Liver (tissue), 9 donors: ENCODE measurements around the gene VWCE. TPM values are rescaled to one million over a fixed set of nuclear protein-coding genes. Genes with fewer than 3 reads are reported as not detected.

ENCODE experiments used
- DNase-seq: peaks from one replicate; pipeline ENCODE4 v3.0.0-alpha.2; 2017; ENCODE audit warnings: low spot score
- H3K27ac ChIP-seq, 2 donors: one replicate each; pipeline ENCODE4 v1.7.0; 2013; ENCODE audit warnings: inconsistent platforms in 2 of 2, low read length in 2 of 2, control low read depth in 1 of 2, low read depth in 1 of 2, mild to moderate bottlenecking in 1 of 2
- H3K27me3 ChIP-seq, 4 donors: one replicate each; pipeline versions ENCODE4 v1.6.1 to v1.7.0; 2013; ENCODE audit warnings: low read length in 3 of 4, inconsistent platforms in 1 of 4, mild to moderate bottlenecking in 1 of 4, moderate library complexity in 1 of 4; ENCODE audit not compliant: control insufficient read depth in 4 of 4, insufficient read depth in 4 of 4
- H3K36me3 ChIP-seq, 4 donors: one replicate each; pipeline versions ENCODE4 v1.6.1 to v1.7.0; 2013; ENCODE audit warnings: low read length in 3 of 4, mild to moderate bottlenecking in 3 of 4, low read depth in 1 of 4, moderate library complexity in 1 of 4; ENCODE audit not compliant: control insufficient read depth in 4 of 4, insufficient read depth in 3 of 4
- H3K4me1 ChIP-seq, 4 donors: one replicate each; pipeline versions ENCODE4 v1.6.1 to v1.7.0; 2013; ENCODE audit warnings: low read length in 3 of 4, mild to moderate bottlenecking in 3 of 4, moderate library complexity in 1 of 4; ENCODE audit not compliant: control insufficient read depth in 4 of 4, insufficient read depth in 4 of 4
- H3K4me3 ChIP-seq, 3 donors: one replicate each; pipeline versions ENCODE4 v1.6.1 to v1.7.0; 2013; ENCODE audit warnings: low read length in 3 of 3, control low read depth in 1 of 3, low read depth in 1 of 3, mild to moderate bottlenecking in 1 of 3
- H3K9ac ChIP-seq, 2 donors: one replicate each; pipeline ENCODE4 v1.7.0; 2013; ENCODE audit warnings: low read length in 2 of 2, mild to moderate bottlenecking in 2 of 2, moderate library complexity in 2 of 2, control low read depth in 1 of 2, low read depth in 1 of 2
- H3K9me3 ChIP-seq, 4 donors: one replicate each; pipeline versions ENCODE4 v1.6.1 to v1.7.0; 2013; ENCODE audit warnings: low read length in 3 of 4; ENCODE audit not compliant: control insufficient read depth in 4 of 4
- ATF3 ChIP-seq: IDR thresholded peaks from 2 replicates; pipeline ENCODE4 v1.6.1; 2016; ENCODE audit warnings: antibody characterized with exemption
- FOXA1 ChIP-seq: IDR thresholded peaks from 2 replicates; pipeline ENCODE4 v1.6.1; 2016; ENCODE audit warnings: antibody characterized with exemption
- GABPA ChIP-seq, 2 donors: IDR thresholded peaks in 1 of 2; conservative IDR thresholded peaks in 1 of 2; 2 replicates each; pipeline ENCODE4 v1.6.1; 2016; ENCODE audit warnings: antibody characterized with exemption in 2 of 2, mild to moderate bottlenecking in 1 of 2, moderate library complexity in 1 of 2
- NR2F2 ChIP-seq: IDR thresholded peaks from 2 replicates; pipeline ENCODE4 v1.6.1; 2016; ENCODE audit warnings: antibody characterized with exemption
- RAD21 ChIP-seq, 2 donors: IDR thresholded peaks; 2 replicates each; pipeline ENCODE4 v1.6.1; 2016; ENCODE audit warnings: antibody characterized with exemption in 2 of 2, mild to moderate bottlenecking in 2 of 2
- REST ChIP-seq: IDR thresholded peaks from 2 replicates; pipeline ENCODE4 v1.6.1; 2016; ENCODE audit warnings: antibody characterized with exemption, mild to moderate bottlenecking
- RXRA ChIP-seq, 2 donors: IDR thresholded peaks; 2 replicates each; pipeline ENCODE4 v1.6.1; 2017 to 2018; ENCODE audit warnings: antibody characterized with exemption in 2 of 2, mild to moderate bottlenecking in 1 of 2
- TAF1 ChIP-seq: conservative IDR thresholded peaks from 2 replicates; pipeline ENCODE4 v1.6.1; 2016; ENCODE audit warnings: antibody characterized with exemption, mild to moderate bottlenecking
- ZBTB33 ChIP-seq: IDR thresholded peaks from 2 replicates; pipeline ENCODE4 v1.6.1; 2016; ENCODE audit warnings: antibody characterized with exemption
- WGBS: extraction: QIAGEN DNeasy Blood & Tissue Kit; methylation state at CpG from one replicate; pipeline ENCODE4 v1.1.7; 2013; 5-methylcytosine and 5-hydroxymethylcytosine counted together
- polyA plus RNA-seq, 2 donors: library from polyadenylated mRNA; stranded (reverse) in 1 of 2; unstranded in 1 of 2; fragments of 200-250 nt in 1 of 2; fragments of >200 nt in 1 of 2; fragmentation: Nextera tagmentation in 1 of 2; extraction: Ambion mirVana in 1 of 2; gene quantifications; one replicate each; pipeline versions ENCODE4 v1.2.1 to v1.2.3, GENCODE V29; 2013 to 2015
- total RNA-seq, 2 donors: library from RNA; depleted of rRNA; stranded (reverse); fragments of >200 nt; gene quantifications; one replicate each; pipeline ENCODE4 v1.2.3, GENCODE V29; 2014
- TF ChIP-seq, protein P1 (sequence below): fragments of 150-350 bp; IDR thresholded peaks from 2 replicates; pipeline ENCODE4 v1.5.1; 2017; ENCODE audit warnings: improper control_type of control experiment, low read depth, low read length; ENCODE audit not compliant: missing input control
- donor health status: healthy.
- donor health status: healthy.
- donor health status: healthy.
- donor health status: healthy.
- donor health status: healthy.

Gene VWCE
- total and polyA plus RNA-seq, 4 donors, result 1.9 to 6.0 (median 2.7) TPM

DNA sequence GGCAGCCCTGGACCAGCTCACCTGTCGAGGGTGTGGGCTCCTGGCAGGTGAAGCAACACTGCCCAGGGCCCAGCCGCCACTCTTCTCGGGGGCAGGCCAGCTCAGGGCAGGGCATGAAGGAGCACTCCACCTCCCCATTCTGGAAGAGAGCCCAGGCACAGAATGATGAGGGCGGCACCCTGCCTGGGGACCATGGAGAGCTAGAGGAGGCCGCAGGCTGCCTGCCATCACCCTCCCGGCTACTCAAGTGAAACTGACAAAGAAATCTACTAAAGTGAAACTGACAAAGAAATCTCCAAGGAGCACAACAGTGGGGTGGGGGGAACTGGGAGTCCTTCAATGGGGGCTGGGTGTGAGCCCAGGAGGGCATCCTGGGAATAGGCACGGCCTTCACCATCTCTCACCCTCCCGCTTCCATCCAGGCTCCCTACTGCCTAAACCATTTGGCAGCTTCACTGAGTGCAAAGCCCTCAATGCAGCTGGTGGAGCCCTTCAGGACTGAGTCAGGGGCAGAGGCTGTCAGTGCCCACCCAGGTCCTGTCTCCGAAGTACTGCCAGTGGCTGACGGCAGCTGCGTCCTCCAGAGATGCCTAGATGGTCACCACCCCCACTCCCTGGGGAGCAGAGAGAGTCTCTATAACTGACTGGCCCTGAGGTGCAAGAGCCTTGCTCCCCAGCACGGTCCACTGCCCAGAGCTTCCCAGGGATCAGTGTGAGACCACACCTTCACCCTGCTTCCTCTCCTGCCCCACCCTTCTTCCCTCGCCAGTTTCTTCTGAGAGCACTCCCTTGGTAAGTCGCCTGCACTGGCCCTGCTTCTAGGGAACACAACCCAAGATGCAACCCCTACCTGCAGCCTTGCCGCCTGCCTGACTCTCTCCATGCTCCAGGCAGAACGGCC is 21.7 kb downstream of the VWCE start:
- Histone ChIP-seq H3K27me3 (no peaks in the 10 kb centered on the region), H3K27ac (no peak overlapping the region), H3K36me3 (no peaks in the 10 kb centered on the region), H3K4me3 (no peak overlapping the region), H3K4me1 (no peaks in the 10 kb centered on the region), H3K9ac (no peak overlapping the region), H3K9me3 (no peaks in the 10 kb centered on the region)
- no peak for TF ChIP-seq ZBTB33
- TF ChIP-seq, protein P1, sequence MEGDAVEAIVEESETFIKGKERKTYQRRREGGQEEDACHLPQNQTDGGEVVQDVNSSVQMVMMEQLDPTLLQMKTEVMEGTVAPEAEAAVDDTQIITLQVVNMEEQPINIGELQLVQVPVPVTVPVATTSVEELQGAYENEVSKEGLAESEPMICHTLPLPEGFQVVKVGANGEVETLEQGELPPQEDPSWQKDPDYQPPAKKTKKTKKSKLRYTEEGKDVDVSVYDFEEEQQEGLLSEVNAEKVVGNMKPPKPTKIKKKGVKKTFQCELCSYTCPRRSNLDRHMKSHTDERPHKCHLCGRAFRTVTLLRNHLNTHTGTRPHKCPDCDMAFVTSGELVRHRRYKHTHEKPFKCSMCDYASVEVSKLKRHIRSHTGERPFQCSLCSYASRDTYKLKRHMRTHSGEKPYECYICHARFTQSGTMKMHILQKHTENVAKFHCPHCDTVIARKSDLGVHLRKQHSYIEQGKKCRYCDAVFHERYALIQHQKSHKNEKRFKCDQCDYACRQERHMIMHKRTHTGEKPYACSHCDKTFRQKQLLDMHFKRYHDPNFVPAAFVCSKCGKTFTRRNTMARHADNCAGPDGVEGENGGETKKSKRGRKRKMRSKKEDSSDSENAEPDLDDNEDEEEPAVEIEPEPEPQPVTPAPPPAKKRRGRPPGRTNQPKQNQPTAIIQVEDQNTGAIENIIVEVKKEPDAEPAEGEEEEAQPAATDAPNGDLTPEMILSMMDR, result no peak
- no peak for TF ChIP-seq FOXA1
- TF ChIP-seq TAF1, result no peak
- TF ChIP-seq NR2F2, result no peak
- no peak for TF ChIP-seq ATF3
- TF ChIP-seq GABPA (IDR thresholded peaks at IDR 0.05 in 1 of 2, conservative IDR thresholded peaks at IDR 0.05 in 1 of 2), result no peak
- TF ChIP-seq RAD21 (IDR thresholded peaks at IDR 0.05), result no peak
- no peak for TF ChIP-seq REST
- DNase-seq, result no peak
- WGBS, result 86% methylated on average over 16 of the region's 16 CpGs

- TF ChIP-seq ZBTB33, result no peak
- no peak for TF ChIP-seq RXRA (IDR thresholded peaks at IDR 0.05)
- Histone ChIP-seq H3K9ac (no peak overlapping the region), H3K4me1 (peaks cover 0 to 1% (median under 1%) of the 10 kb centered on the region in 4 donors), H3K9me3 (no peaks in the 10 kb centered on the region), H3K36me3 (no peaks in the 10 kb centered on the region), H3K27me3 (no peaks in the 10 kb centered on the region), H3K27ac (no peak overlapping the region), H3K4me3 (no peak overlapping the region)
- no peak for DNase-seq
- 94% methylated on average over 3 of the region's 3 CpGs for WGBS
These were observed 22.4 kb downstream of the VWCE start for GRCh38 chr11:61272731-61273130.
